Endodermal cell (in vitro differentiated cells): Measurements from ENCODE around the gene JUNB. TPM values are rescaled to one million over a fixed set of nuclear protein-coding genes. Genes with fewer than 3 reads are reported as not detected.

Experiments used
- DNase-seq: peaks from one replicate; pipeline ENCODE4 v3.0.0-alpha.2; 2017
- H3K27ac ChIP-seq: 2 replicates; pipeline ENCODE4 v1.5.1; 2013; ENCODE audit warnings: mild to moderate bottlenecking, low read depth, low read length, moderate library complexity
- H3K27me3 ChIP-seq: 2 replicates; pipeline ENCODE4 v1.6.1; 2013; ENCODE audit warnings: mild to moderate bottlenecking, low read length, moderate library complexity; ENCODE audit not compliant: insufficient read depth, control insufficient read depth, poor library complexity, severe bottlenecking
- H3K36me3 ChIP-seq: 2 replicates; pipeline ENCODE4 v1.7.0; 2013; ENCODE audit warnings: mild to moderate bottlenecking, low read length, moderate library complexity; ENCODE audit not compliant: control insufficient read depth, insufficient read depth
- H3K4me1 ChIP-seq: one replicate; pipeline ENCODE4 v1.7.0; 2013; ENCODE audit warnings: low read length; ENCODE audit not compliant: control insufficient read depth, insufficient read depth
- H3K4me3 ChIP-seq: 2 replicates; pipeline ENCODE4 v1.5.1; 2013; ENCODE audit warnings: mild to moderate bottlenecking, low read length, moderate library complexity
- H3K9ac ChIP-seq: 2 replicates; pipeline ENCODE4 v1.6.1; 2013; ENCODE audit warnings: mild to moderate bottlenecking, low read length, moderate library complexity; ENCODE audit not compliant: poor library complexity, severe bottlenecking; ENCODE audit errors: extremely low read depth
- H3K9me3 ChIP-seq: 2 replicates; pipeline ENCODE4 v1.6.1; 2013; ENCODE audit warnings: mild to moderate bottlenecking, low read length, moderate library complexity; ENCODE audit not compliant: control insufficient read depth
- H3K27ac Mint-ChIP-seq: 2 replicates; pipeline ENCODE4 v1.8.0; 2020; ENCODE audit warnings: mixed read lengths
- H3K27me3 Mint-ChIP-seq: 2 replicates; pipeline ENCODE4 v1.8.0; 2021; ENCODE audit warnings: mild to moderate bottlenecking, mixed read lengths; ENCODE audit not compliant: insufficient read depth
- H3K36me3 Mint-ChIP-seq: 2 replicates; pipeline ENCODE4 v1.8.0; 2020; ENCODE audit warnings: low read depth, mixed read lengths
- H3K4me1 Mint-ChIP-seq: 2 replicates; pipeline ENCODE4 v1.8.0; 2020; ENCODE audit warnings: mixed read lengths
- H3K4me3 Mint-ChIP-seq: 2 replicates; pipeline ENCODE4 v1.8.0; 2020; ENCODE audit warnings: mild to moderate bottlenecking, moderate library complexity, mixed read lengths
- H3K9me3 Mint-ChIP-seq: 2 replicates; pipeline ENCODE4 v1.8.0; 2020; ENCODE audit warnings: mild to moderate bottlenecking, mixed read lengths
- CTCF ChIP-seq: fragments of 200-600 bp; sonication (generic); conservative IDR thresholded peaks from 2 replicates; pipeline ENCODE4 v1.5.0; 2021; ENCODE audit warnings: antibody characterized with exemption, mild to moderate bottlenecking
- WGBS, 2 experiments: methylation state at CpG; one replicate each; pipeline versions ENCODE4 v1.1.5 to v1.1.7; 2013; ENCODE audit warnings: missing lambda C conversion rate in 2 of 2, mixed read lengths in 1 of 2; ENCODE audit not compliant: insufficient coverage in 1 of 2, insufficient read length in 1 of 2; 5-methylcytosine and 5-hydroxymethylcytosine counted together
- microRNA-seq: library from miRNA; unstranded; fragments of <30 nt; microRNA quantifications from one replicate; pipeline ENCODE4 v1.2.0, GENCODE V29; 2020; ENCODE audit warnings: borderline microRNAs expressed
- total RNA-seq, 2 donors: library from RNA; stranded (reverse); fragmentation: NEBNext Ultra II Directional in 1 of 2; extraction: Animal tissue kit (Norgen Biotek cat#: 25700) in 1 of 2; gene quantifications; 2 replicates in 1 of 2; 3 replicates in 1 of 2; pipeline ENCODE4 v1.2.1, GENCODE V29; 2021

The JUNB gene
- total RNA-seq, 2 donors from 2014 or later = 6.7 to 7.2 TPM

GRCh38 chr19:12841094-12841493 lies 49.8 kb downstream of the JUNB start:
- peaks cover 53% of the 10 kb centered on the region for H3K27me3 Mint-ChIP-seq

GRCh38 chr19:12842511-12842910 lies 51.2 kb downstream of the JUNB start:
- H3K36me3 Mint-ChIP-seq = no peaks in the 10 kb centered on the region
- TF ChIP-seq CTCF = no peak
- no peak overlapping the region for H3K4me3 ChIP-seq
- DNase-seq = no peak
- no peaks in the 10 kb centered on the region for H3K4me1 Mint-ChIP-seq
- H3K9me3 ChIP-seq = no peaks in the 10 kb centered on the region
- no peaks in the 10 kb centered on the region for H3K9me3 Mint-ChIP-seq
- H3K27me3 Mint-ChIP-seq = peaks cover 55% of the 10 kb centered on the region
- no peaks in the 10 kb centered on the region for H3K4me1 ChIP-seq
- no peak overlapping the region for H3K27ac Mint-ChIP-seq
- peaks cover 19% of the 10 kb centered on the region for H3K27me3 ChIP-seq
- H3K27ac ChIP-seq = no peak overlapping the region
- H3K4me3 Mint-ChIP-seq = no peak overlapping the region
- 93 to 99% methylated on average over 13 to 18 of the region's 18 CpGs for WGBS, 2 experiments
- H3K36me3 ChIP-seq = no peaks in the 10 kb centered on the region
- H3K9ac ChIP-seq = no peak overlapping the region

More at GRCh38 chr19:12841094-12841493, 49.8 kb downstream of the JUNB start:
- no peaks in the 10 kb centered on the region for H3K4me1 ChIP-seq
- no peaks in the 10 kb centered on the region for H3K9me3 Mint-ChIP-seq
- H3K27ac Mint-ChIP-seq = peak overlapping the region; percentile 94
- peak overlapping the region; percentile 55 for H3K4me3 Mint-ChIP-seq
- WGBS, 2 experiments = 4 to 7% methylated on average over 3 to 29 of the region's 29 CpGs
- no peaks in the 10 kb centered on the region for H3K36me3 Mint-ChIP-seq
- no peaks in the 10 kb centered on the region for H3K36me3 ChIP-seq
- H3K4me1 Mint-ChIP-seq = no peaks in the 10 kb centered on the region
- no peak for TF ChIP-seq CTCF
- peak overlapping the region; percentile 34 for H3K9ac ChIP-seq
- peak overlapping the region; percentile 78 for H3K4me3 ChIP-seq
- peaks cover 29% of the 10 kb centered on the region for H3K27me3 ChIP-seq
- H3K9me3 ChIP-seq = no peaks in the 10 kb centered on the region
- peak; percentile 98 for DNase-seq
- H3K27ac ChIP-seq = peak overlapping the region; percentile 73

Small RNA genes lying within 50 kb of the gene (microRNA-seq; reads per million reads assigned to microRNA genes)
- not detected for gene MIR5684

Other genes starting within 250 kb of the JUNB start
- gene ZNF564, start 240.0 kb upstream of the JUNB start, total RNA-seq = 10 to 100 TPM; 17.3 to 20.6 TPM
- 10 to 100 TPM; 10.6 to 11.2 TPM for gene ZNF490, start 180.7 kb upstream of the JUNB start, total RNA-seq
- 10 to 100 TPM; 23.2 to 32.1 TPM for gene ZNF791, start 180.6 kb upstream of the JUNB start, total RNA-seq
- 100 to 1,000 TPM; 101 to 113 TPM for gene MAN2B1, start 124.7 kb upstream of the JUNB start, total RNA-seq
- gene WDR83, start 124.7 kb upstream of the JUNB start, total RNA-seq = 10 to 100 TPM; 18.8 to 26.2 TPM
- gene DHPS, start 109.6 kb upstream of the JUNB start, total RNA-seq = 10 to 100 TPM; 76.1 to 98.5 TPM
- gene GNG14, start 103.5 kb upstream of the JUNB start, total RNA-seq = not detected
- gene FBXW9, start 94.9 kb upstream of the JUNB start, total RNA-seq = 10 to 100 TPM; 12.6 to 14.7 TPM
- gene TNPO2, start 67.6 kb upstream of the JUNB start, total RNA-seq = 100 to 1,000 TPM; 106 to 113 TPM
- gene TRIR, start 56.8 kb upstream of the JUNB start, total RNA-seq = 100 to 1,000 TPM; 103 to 125 TPM
- 100 to 1,000 TPM in 1 of 2 donors, 10 to 100 TPM in 1; 97.8 to 102 TPM for gene GET3, start 54.0 kb upstream of the JUNB start, total RNA-seq
- gene BEST2, start 39.7 kb upstream of the JUNB start, total RNA-seq = 1 to 10 TPM in 1 of 2 donors, under 1 TPM in 1; 0.95 to 1.2 TPM
- gene HOOK2, start 15.9 kb upstream of the JUNB start, total RNA-seq = 100 to 1,000 TPM in 1 of 2 donors, 10 to 100 TPM in 1; 82.1 to 103 TPM
- 100 to 1,000 TPM; 429 to 507 TPM for gene PRDX2, start 10.3 kb downstream of the JUNB start, total RNA-seq
- gene THSD8, start 10.6 kb downstream of the JUNB start, total RNA-seq = 10 to 100 TPM; 34.4 to 57.4 TPM
- 10 to 100 TPM; 51.0 to 97.1 TPM for gene RNASEH2A, start 15.1 kb downstream of the JUNB start, total RNA-seq
- gene RTBDN, start 43.1 kb downstream of the JUNB start, total RNA-seq = 1 to 10 TPM in 1 of 2 donors, under 1 TPM in 1; 0.68 to 1.7 TPM
- 10 to 100 TPM in 1 of 2 donors, 1 to 10 TPM in 1; 6.9 to 18.5 TPM for gene MAST1, start 47.0 kb downstream of the JUNB start, total RNA-seq
- 10 to 100 TPM; 20.8 to 32.3 TPM for gene DNASE2, start 90.0 kb downstream of the JUNB start, total RNA-seq
- gene KLF1, start 95.7 kb downstream of the JUNB start, total RNA-seq = 1 to 10 TPM in 1 of 2 donors, under 1 TPM in 1; 0.91 to 1.0 TPM
- gene GCDH, start 99.7 kb downstream of the JUNB start, total RNA-seq = 10 to 100 TPM; 58.1 to 62.9 TPM
- 1 to 10 TPM; 2.4 to 3.9 TPM for gene SYCE2, start 127.8 kb downstream of the JUNB start, total RNA-seq
- gene FARSA, start 142.2 kb downstream of the JUNB start, total RNA-seq = 10 to 100 TPM; 65.1 to 70.8 TPM
- 1,000 to 10,000 TPM in 1 of 2 donors, 100 to 1,000 TPM in 1; 873 to 1,303 TPM for gene CALR, start 147.1 kb downstream of the JUNB start, total RNA-seq
- gene RAD23A, start 154.4 kb downstream of the JUNB start, total RNA-seq = 100 to 1,000 TPM in 1 of 2 donors, 10 to 100 TPM in 1; 75.5 to 117 TPM
- 10 to 100 TPM; 31.0 to 34.9 TPM for gene GADD45GIP1, start 165.7 kb downstream of the JUNB start, total RNA-seq
- under 1 TPM; 0.13 to 0.40 TPM for gene DAND5, start 178.1 kb downstream of the JUNB start, total RNA-seq
- gene NFIX, start 204.0 kb downstream of the JUNB start, total RNA-seq = under 1 TPM; 0.22 to 0.40 TPM